Measurements from ENCODE around the gene SH3RF1. TPM values are rescaled to one million over a fixed set of nuclear protein-coding genes. Genes with fewer than 3 reads are reported as not detected.

SH3RF1 gene
- total and polyA plus RNA-seq, 10 of the 15 experiments (the other 5 are each of a cell fraction or from before 2014, with no cell fraction given): 4.5 to 22.5 (median 10.4) TPM

GRCh38 chr4:169241464-169241863, 29.3 kb downstream of the SH3RF1 start:
- Histone ChIP-seq H3K4me3 (no peak overlapping the region), H3K4me2 (ENCODE audit: control insufficient read depth, insufficient read depth) (no peak overlapping the region), H3K27me3 (replicated peaks in 1 of 2; ENCODE audit: control insufficient read depth in 2 of 2, insufficient read depth in 2 of 2, low read length in 1 of 2) (no peaks in the 10 kb centered on the region), H2AFZ (ENCODE audit: control insufficient read depth, low read depth, low read length) (no peak overlapping the region), H4K20me1 (ENCODE audit: control insufficient read depth, insufficient read depth) (no peaks in the 10 kb centered on the region), H3K4me1 (ENCODE audit: control insufficient read depth, insufficient read depth, low read length) (no peaks in the 10 kb centered on the region; the same call in 1 of the 2 replicates), H3K9me3 (replicated peaks; ENCODE audit: control insufficient read depth, insufficient read depth, low read length) (peaks cover 2% of the 10 kb centered on the region; the same call in 2 of the 3 replicates), H3K36me3 (ENCODE audit: control insufficient read depth in 2 of 2, insufficient read depth in 2 of 2, low read length in 1 of 2) (no peaks in the 10 kb centered on the region; a peak in 2 of 4 replicates), H3K27ac (ENCODE audit: control insufficient read depth, insufficient read depth) (no peak overlapping the region), H3K9ac (ENCODE audit: control insufficient read depth, insufficient read depth, low read length) (no peak overlapping the region), H3K79me2 (ENCODE audit: control insufficient read depth, insufficient read depth, low read length) (peaks cover 39% of the 10 kb centered on the region)
- BruUV-seq (replicated peaks): no TSS peak
- in situ Hi-C loops (cut with MboI): no loop called here
- intact Hi-C loops (cut with micrococcal nuclease; ENCODE audit: unreplicated experiment): no loop called here
- TF ChIP-seq NBN (IDR thresholded peaks at IDR 0.05): no peak
- TF ChIP-seq EED (IDR thresholded peaks at IDR 0.05; ENCODE audit: low read depth): no peak
- no peak for TF ChIP-seq ZNF24 (IDR thresholded peaks at IDR 0.05)
- no peak for TF ChIP-seq ATF2 (IDR thresholded peaks at IDR 0.05; ENCODE audit: low read length)
- no peak for TF ChIP-seq SMC3 (IDR thresholded peaks at IDR 0.05; ENCODE audit: borderline replicate concordance, low read length)
- TF ChIP-seq ZNF622 (IDR thresholded peaks at IDR 0.05): no peak
- no peak for TF ChIP-seq RB1 (IDR thresholded peaks at IDR 0.05; ENCODE audit: borderline replicate concordance)
- TF ChIP-seq POLR2A (IDR thresholded peaks at IDR 0.05; ENCODE audit: low read depth, low read length): no peak
- TF ChIP-seq ZBTB33 (IDR thresholded peaks at IDR 0.05): no peak
- no peak for TF ChIP-seq E2F8 (IDR thresholded peaks at IDR 0.05; ENCODE audit: low read depth, partially characterized antibody)
- no peak for TF ChIP-seq SMARCA5 (IDR thresholded peaks at IDR 0.05)
- no peak for TF ChIP-seq EP300 (IDR thresholded peaks at IDR 0.05; ENCODE audit: borderline replicate concordance in 1 of 2, control insufficient read depth in 1 of 2, low read depth in 2 of 2, low read length in 2 of 2)
- no peak for TF ChIP-seq PBX3 (IDR thresholded peaks at IDR 0.05; ENCODE audit: insufficient replicate concordance, low read depth, low read length)
- no peak for TF ChIP-seq IRF3 (IDR thresholded peaks at IDR 0.05)
- no peak for TF ChIP-seq SMAD1 (IDR thresholded peaks at IDR 0.05; ENCODE audit: low read depth, partially characterized antibody)
- TF ChIP-seq MYC (IDR thresholded peaks at IDR 0.05; ENCODE audit: insufficient read depth, insufficient read length, insufficient replicate concordance, low read length, severe bottlenecking): no peak
- TF ChIP-seq SP1 (IDR thresholded peaks at IDR 0.05; ENCODE audit: low read depth, low read length): no peak
- WGBS (ENCODE audit: insufficient coverage, insufficient replicate concordance, low lambda C conversion rate, missing lambda C conversion rate): 100% methylated on average over 2 of the region's 2 CpGs
- RAD21 ChIA-PET (ENCODE audit: unreplicated experiment): interaction anchor here (0.6 kb wide), 1 partner anchor 197 kb away, joined by 3 read pairs; no protein-coding TSS in a partner anchor
- FAIRE-seq (no peak), DNase-seq (ENCODE audit: low read depth, low spot score) (no peak), ATAC-seq (no peak)
- CTCF ChIA-PET: interaction anchor here (1.5 kb wide), 1 partner anchor 16 kb away, joined by 4 read pairs; no protein-coding TSS in a partner anchor
- SMC1A ChIA-PET (ENCODE audit: uncharacterized antibody, unreplicated experiment): interaction anchor here (1.0 to 1.9 kb wide), 5 partner anchors 11 to 28 kb away, joined by 3 to 5 read pairs (median 3); no protein-coding TSS in a partner anchor
- POLR2A ChIA-PET: interaction anchor here (1.4 kb wide), 1 partner anchor 10 kb away, joined by 3 read pairs; no protein-coding TSS in a partner anchor

Measured in GM12878 (cell line).